GM10847 (cell line): Measurements from ENCODE around the gene KDM2B.

Experiments
- POLR2A ChIP-seq: IDR thresholded peaks from 2 replicates; pipeline ENCODE4 v1.6.1; 2011; ENCODE audit not compliant: insufficient read length; ENCODE audit errors: extremely low read depth

Gene KDM2B

GRCh38 chr12:121600702-121601336 is 20.0 kb upstream of the KDM2B start:
- TF ChIP-seq POLR2A, result no peak

GRCh38 chr12:121596526-121596925 is 15.7 kb upstream of the KDM2B start:
- no peak for TF ChIP-seq POLR2A

GRCh38 chr12:121595520-121595919 is 14.7 kb upstream of the KDM2B start:
- TF ChIP-seq POLR2A, result no peak

GRCh38 chr12:121592320-121592719 is 11.5 kb upstream of the KDM2B start:
- no peak for TF ChIP-seq POLR2A

- no peak for TF ChIP-seq POLR2A
Observed at GRCh38 chr12:121590476-121591143, 9.8 kb upstream of the KDM2B start.

DNA sequence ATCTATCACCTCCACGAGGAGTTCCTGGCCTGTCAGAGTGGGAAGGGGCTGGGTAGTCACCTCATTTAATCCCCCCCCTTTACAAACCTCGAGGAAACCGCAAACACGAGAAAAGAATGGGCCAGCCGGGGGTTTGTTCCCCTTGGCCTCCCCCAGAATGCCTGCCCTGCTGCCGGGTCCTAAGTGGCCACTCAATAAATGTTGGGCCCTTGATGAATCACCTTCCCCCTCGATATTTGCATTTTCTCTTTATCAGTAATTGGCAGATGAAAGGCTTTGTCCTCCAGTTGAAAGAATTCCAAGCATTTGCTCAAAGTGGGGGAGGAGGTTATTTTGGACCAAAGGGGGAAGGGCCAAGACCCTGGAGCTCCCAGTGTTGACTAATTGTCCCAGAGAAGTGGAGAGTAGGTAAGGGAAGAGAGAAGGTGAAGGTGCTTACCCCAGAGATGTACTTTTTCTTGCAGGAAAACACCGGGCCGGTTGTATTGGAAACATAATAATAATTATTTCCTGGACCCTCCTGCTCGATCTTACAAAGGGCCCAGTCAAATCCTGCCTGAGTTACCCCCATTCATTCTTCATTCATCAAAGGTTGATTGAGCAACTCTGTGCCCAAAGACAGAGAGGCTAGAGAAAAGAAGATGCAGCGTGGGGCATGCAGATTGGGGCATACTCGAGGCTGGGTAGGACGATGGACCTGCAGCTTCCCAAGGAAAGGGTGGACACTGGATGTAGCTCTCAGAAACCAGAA is 1.9 kb upstream of the KDM2B start:
- no peak for TF ChIP-seq POLR2A

DNA sequence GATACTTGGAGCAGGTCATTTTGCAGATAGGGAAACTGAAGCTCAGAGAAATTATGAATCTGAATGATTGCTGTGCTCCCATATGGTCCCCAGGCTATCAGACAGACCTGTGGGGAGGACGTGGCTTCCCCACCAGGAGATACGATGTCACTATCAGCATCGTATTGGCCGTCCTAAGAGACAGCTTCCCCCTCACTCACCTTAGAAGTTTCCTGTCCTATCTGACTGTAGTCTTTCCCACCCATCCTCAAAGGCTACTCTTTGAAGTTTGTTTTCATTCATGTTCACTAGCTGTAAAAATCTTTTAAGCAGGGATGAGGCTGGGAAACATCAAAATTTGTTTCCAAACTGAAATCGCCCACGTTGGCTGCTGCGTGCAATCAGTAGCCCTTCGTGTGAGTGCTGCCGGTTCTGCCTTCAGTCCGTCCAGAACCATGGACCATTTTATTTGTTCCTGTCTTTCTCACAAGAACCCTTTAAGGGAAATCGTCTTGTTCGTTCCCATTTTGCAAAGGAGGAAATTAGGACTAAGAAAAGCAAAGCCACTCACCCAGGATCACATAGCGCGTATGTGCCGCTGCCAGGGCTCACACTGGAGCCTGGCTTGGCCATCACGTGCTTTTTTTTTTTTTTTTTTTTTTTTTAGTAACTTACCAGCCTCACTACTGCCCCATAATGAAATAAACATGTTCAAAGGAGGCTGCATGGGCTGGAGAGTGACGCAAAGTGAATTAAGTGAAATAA is 1.0 kb upstream of the KDM2B start:
- TF ChIP-seq POLR2A, result no peak

- no peak for TF ChIP-seq POLR2A
Observed at GRCh38 chr12:121579981-121580868, 598 bp downstream of the KDM2B start.

GRCh38 chr12:121579190-121579791 is 1.5 kb downstream of the KDM2B start:
- TF ChIP-seq POLR2A, result no peak

GRCh38 chr12:121578230-121579189 is 2.3 kb downstream of the KDM2B start:
- no peak for TF ChIP-seq POLR2A

DNA sequence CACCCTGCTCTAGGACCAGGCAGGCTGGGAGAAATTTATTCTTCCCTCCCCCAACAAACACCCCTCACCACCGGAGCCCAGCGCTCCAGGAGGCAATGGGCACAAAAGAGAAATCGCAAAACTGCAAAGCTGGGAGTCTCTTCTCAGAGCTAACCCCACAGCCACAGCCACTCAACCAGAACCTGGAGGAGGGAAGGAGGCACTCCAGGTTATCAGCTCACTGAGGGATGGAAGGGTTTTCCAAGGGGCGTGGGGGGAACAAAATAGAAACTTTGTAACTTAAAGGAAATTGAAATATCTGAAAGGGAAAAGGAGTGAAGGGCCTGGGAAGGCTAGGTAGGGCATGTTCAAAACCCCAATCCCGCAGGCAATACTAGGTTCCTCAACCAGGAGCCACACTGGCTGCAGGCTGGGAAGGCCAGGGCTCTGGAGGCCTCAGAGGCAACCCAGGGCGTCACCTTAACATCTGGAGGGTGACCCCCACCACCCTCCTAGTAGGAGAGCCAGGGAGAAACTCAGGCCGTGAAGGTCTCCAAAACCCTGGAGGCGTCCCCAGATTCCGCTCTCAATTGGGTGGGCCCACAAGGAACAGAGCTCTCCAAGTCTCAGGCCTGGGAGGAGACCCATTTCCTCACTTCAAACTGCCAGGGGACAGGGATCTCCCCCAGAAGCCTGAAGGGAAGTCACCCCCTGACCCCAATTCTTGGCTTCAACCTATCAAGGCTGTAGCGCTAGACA is 3.2 kb downstream of the KDM2B start:
- TF ChIP-seq POLR2A, result no peak

DNA sequence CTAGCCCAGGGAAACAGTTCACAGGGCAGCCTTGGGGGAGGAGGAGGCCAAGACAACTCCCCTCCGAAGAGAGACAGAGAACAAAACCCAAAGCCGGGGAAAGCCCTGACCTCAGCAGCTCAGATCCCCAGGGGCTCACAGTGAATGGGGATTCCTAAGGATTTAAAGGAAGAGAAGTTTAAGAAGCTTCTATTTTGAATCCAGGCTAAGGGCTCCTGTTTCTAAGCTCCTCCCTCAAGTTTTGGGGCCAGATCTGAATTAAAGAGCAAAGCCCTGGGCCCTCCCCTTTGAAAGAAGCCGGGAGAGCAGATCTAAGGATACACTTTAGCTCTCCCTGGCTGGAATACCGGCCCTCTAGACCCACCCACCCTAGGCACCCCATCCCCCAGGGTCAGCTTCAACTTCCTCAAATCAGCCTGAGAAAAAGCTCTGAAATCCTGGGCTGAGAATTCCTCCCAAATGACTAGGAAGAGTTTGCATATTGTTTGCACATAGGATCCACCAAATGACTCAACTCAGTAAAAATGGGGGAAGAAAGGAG is 3.9 kb downstream of the KDM2B start:
- no peak for TF ChIP-seq POLR2A

DNA sequence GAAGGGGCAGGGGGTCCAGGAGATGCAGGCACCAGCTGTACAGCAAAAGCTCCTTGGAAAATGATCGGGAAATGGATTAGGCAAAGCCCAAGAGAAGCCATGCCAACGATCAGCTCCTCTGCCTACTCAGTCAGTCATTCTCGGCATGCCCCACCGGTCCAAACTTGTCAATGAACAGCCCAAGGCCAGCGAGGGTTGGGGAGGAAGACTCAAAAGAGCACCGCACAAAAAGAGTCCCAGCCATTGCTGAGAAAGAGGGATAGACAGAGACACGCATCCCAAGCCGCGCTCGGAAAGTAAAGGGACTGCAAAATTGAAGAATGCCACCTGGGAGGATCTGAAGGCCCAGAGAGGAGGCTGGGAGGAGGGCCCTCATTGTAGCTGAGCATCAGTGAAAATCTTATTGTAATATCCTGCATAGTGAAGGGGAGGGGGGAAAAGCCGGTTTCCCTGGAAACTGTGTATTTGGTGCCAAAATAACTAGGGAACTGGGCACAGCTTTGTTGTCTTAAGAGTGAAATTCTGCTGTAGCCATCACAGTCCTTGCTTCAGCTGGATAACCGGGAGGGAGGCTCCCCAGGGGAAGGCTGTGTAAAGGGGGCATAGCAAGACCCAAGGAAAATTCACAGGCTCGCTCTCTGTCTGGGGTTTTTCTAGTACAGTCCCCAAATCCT is 4.7 kb downstream of the KDM2B start:
- no peak for TF ChIP-seq POLR2A
